GM23338 (cell line): Measurements from ENCODE around the gene PIWIL4. TPM values are rescaled to one million over a fixed set of nuclear protein-coding genes. Genes with fewer than 3 reads are reported as not detected.

Experiments used
- ATAC-seq: fragments of 200-7000 bp; cut with Tn5 transposase; 3 replicates; pipeline ENCODE4 v1.9.1; 2020
- DNase-seq: peaks from one replicate; pipeline ENCODE4 v3.0.0-alpha.2; 2015; ENCODE audit warnings: low spot score
- H2AFZ ChIP-seq: fragments of 200-600 bp; sonication (generic); 2 replicates; pipeline ENCODE4 v1.8.0; 2016; ENCODE audit warnings: antibody characterized with exemption, mild to moderate bottlenecking, moderate library complexity
- H3F3A ChIP-seq: fragments of 200-600 bp; sonication (generic); replicated peaks from 2 replicates; pipeline ENCODE4 v1.8.0; 2017; ENCODE audit warnings: antibody characterized with exemption, mixed run types, low read depth
- H3K27ac ChIP-seq: fragments of 200-600 bp; sonication (generic); 2 replicates; pipeline ENCODE4 v1.6.1; 2016; ENCODE audit warnings: low read depth
- H3K27me3 ChIP-seq: fragments of 200-600 bp; sonication (generic); 2 replicates; pipeline ENCODE4 v1.8.0; 2016; ENCODE audit warnings: mild to moderate bottlenecking, mixed run types, moderate library complexity; ENCODE audit not compliant: insufficient read depth
- H3K36me3 ChIP-seq: fragments of 200-600 bp; sonication (generic); 2 replicates; pipeline ENCODE4 v1.8.0; 2016; ENCODE audit warnings: mild to moderate bottlenecking; ENCODE audit not compliant: insufficient read depth
- H3K4me1 ChIP-seq: fragments of 200-600 bp; sonication (generic); 2 replicates; pipeline ENCODE4 v1.8.0; 2016; ENCODE audit warnings: mild to moderate bottlenecking, moderate library complexity; ENCODE audit not compliant: insufficient read depth
- H3K4me2 ChIP-seq: fragments of 200-600 bp; sonication (generic); 2 replicates; pipeline ENCODE4 v1.7.1; 2017; ENCODE audit warnings: mixed run types
- H3K4me3 ChIP-seq: fragments of 200-600 bp; sonication (generic); 2 replicates; pipeline ENCODE4 v1.6.1; 2016; ENCODE audit warnings: mixed run types
- H3K79me2 ChIP-seq: fragments of 200-600 bp; sonication (generic); replicated peaks from 2 replicates; pipeline ENCODE4 v1.8.0; 2017; ENCODE audit warnings: mild to moderate bottlenecking; ENCODE audit not compliant: insufficient read depth
- H3K9me2 ChIP-seq: fragments of 200-600 bp; sonication (generic); 2 replicates; pipeline ENCODE4 v1.8.0; 2017; ENCODE audit not compliant: insufficient read depth
- H4K20me1 ChIP-seq: fragments of 200-600 bp; sonication (generic); replicated peaks from 2 replicates; pipeline ENCODE4 v1.8.0; 2017; ENCODE audit warnings: mild to moderate bottlenecking; ENCODE audit not compliant: insufficient read depth
- H3K27ac Mint-ChIP-seq: 2 replicates; pipeline ENCODE4 v1.8.0; 2020; ENCODE audit warnings: inconsistent platforms, mild to moderate bottlenecking, moderate library complexity, mixed read lengths
- H3K27me3 Mint-ChIP-seq: 3 replicates; pipeline ENCODE4 v1.8.0; 2022; ENCODE audit warnings: low read depth, mild to moderate bottlenecking, moderate library complexity, mixed read lengths, inconsistent platforms; ENCODE audit not compliant: insufficient read depth, poor library complexity
- H3K36me3 Mint-ChIP-seq: 3 replicates; pipeline ENCODE4 v1.8.0; 2021; ENCODE audit warnings: low read depth, mild to moderate bottlenecking, inconsistent platforms, moderate library complexity, mixed read lengths
- H3K4me1 Mint-ChIP-seq: 3 replicates; pipeline ENCODE4 v1.8.0; 2020; ENCODE audit warnings: mild to moderate bottlenecking, inconsistent platforms, mixed read lengths
- H3K4me3 Mint-ChIP-seq: 3 replicates; pipeline ENCODE4 v1.8.0; 2021; ENCODE audit warnings: moderate library complexity, mild to moderate bottlenecking, inconsistent platforms, mixed read lengths
- H3K9me3 Mint-ChIP-seq: 3 replicates; pipeline ENCODE4 v1.8.0; 2020; ENCODE audit warnings: moderate library complexity, mild to moderate bottlenecking, inconsistent platforms, mixed read lengths
- CREB1 ChIP-seq: fragments of 250-450 bp; sonication (Bioruptor Pico); IDR thresholded peaks from 2 replicates; pipeline ENCODE4 v1.5.0; 2020; ENCODE audit warnings: low read depth, mild to moderate bottlenecking, moderate library complexity
- EZH2 ChIP-seq: fragments of 200-600 bp; sonication (generic); IDR thresholded peaks from one replicate; pipeline ENCODE4 v1.8.0; 2017; ENCODE audit warnings: antibody characterized with exemption, mild to moderate bottlenecking, low read depth; ENCODE audit not compliant: unreplicated experiment
- EZH2phosphoT487 ChIP-seq: fragments of 200-600 bp; sonication (generic); IDR thresholded peaks from one replicate; pipeline ENCODE4 v1.8.1; 2018; ENCODE audit warnings: antibody characterized with exemption; ENCODE audit not compliant: unreplicated experiment
- JUNB ChIP-seq: IDR thresholded peaks from one replicate; pipeline ENCODE4 v1.6.1; 2016; ENCODE audit warnings: antibody characterized with exemption; ENCODE audit not compliant: unreplicated experiment
- NANOG ChIP-seq: IDR thresholded peaks from 2 replicates; pipeline ENCODE4 v1.6.1; 2016; ENCODE audit warnings: antibody characterized with exemption, borderline replicate concordance
- POLR2AphosphoS5 ChIP-seq: IDR thresholded peaks from 2 replicates; pipeline ENCODE4 v1.6.1; 2016; ENCODE audit warnings: antibody characterized with exemption, low read depth
- STAT1 ChIP-seq: IDR thresholded peaks from one replicate; pipeline ENCODE4 v1.6.1; 2016; ENCODE audit warnings: antibody characterized with exemption; ENCODE audit not compliant: unreplicated experiment
- ZNF114 ChIP-seq: fragments of 250-450 bp; sonication (Bioruptor Pico); IDR thresholded peaks from 2 replicates; pipeline ENCODE4 v1.5.0; 2020; ENCODE audit warnings: mild to moderate bottlenecking, moderate library complexity
- ZNF331 ChIP-seq: fragments of 250-450 bp; sonication (Bioruptor Pico); IDR thresholded peaks from 2 replicates; pipeline ENCODE4 v1.5.0; 2020; ENCODE audit warnings: low read depth, mild to moderate bottlenecking, moderate library complexity
- polyA plus RNA-seq: library from polyadenylated mRNA; unstranded; fragments of >200 nt; fragmentation: Nextera tagmentation; extraction: Ambion mirVana; gene quantifications from 2 replicates; pipeline ENCODE4 v1.2.1, GENCODE V29; 2016
- total RNA-seq: library from RNA; depleted of rRNA; stranded (reverse); fragments of >200 nt; shearing (Covaris generic); gene quantifications from 2 replicates; pipeline ENCODE4 v1.2.3, GENCODE V29; 2014
- TF ChIP-seq, protein P1 (sequence below), 2 experiments: fragments of 200-600 bp in 1 of 2; sonication (generic) in 1 of 2; conservative IDR thresholded peaks; 2 replicates each; pipeline versions ENCODE4 v1.5.1 to v1.6.1; 2016 to 2017; ENCODE audit warnings: antibody characterized with exemption in 2 of 2, low read depth in 2 of 2, mild to moderate bottlenecking in 2 of 2, moderate library complexity in 1 of 2
- TF ChIP-seq, protein P2 (sequence below): IDR thresholded peaks from one replicate; pipeline ENCODE4 v1.6.1; 2018; ENCODE audit warnings: antibody characterized with exemption; ENCODE audit not compliant: unreplicated experiment
- TF ChIP-seq, protein P3 (sequence below): IDR thresholded peaks from 2 replicates; pipeline ENCODE4 v1.6.1; 2016; ENCODE audit warnings: antibody characterized with exemption
- TF ChIP-seq, protein P4 (sequence below): fragments of 250-450 bp; sonication (Bioruptor Pico); IDR thresholded peaks from 2 replicates; pipeline ENCODE4 v1.5.0; 2020; ENCODE audit warnings: mild to moderate bottlenecking, moderate library complexity

PIWIL4 gene
- total and polyA plus RNA-seq, 2 experiments from 2014 or later = 0.23 to 0.66 TPM

DNA sequence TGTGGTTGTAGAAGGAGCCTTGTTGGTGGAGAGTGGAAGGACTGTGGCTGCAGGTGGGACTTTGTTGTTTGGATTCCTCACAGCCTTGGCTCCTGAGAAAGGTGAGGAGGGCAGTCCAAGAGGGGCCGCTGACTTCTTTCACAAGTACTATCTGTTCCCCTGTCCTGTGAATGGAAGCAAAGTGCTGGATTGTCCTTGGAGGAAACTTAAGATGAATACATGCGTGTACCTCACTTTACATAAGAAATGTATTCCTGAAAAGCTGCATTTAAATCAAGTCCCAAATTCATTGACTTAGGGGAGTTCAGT lies 21.1 kb upstream of the PIWIL4 start:
- Mint-ChIP-seq H3K27ac (no peak overlapping the region), H3K4me1 (peaks cover 22% of the 10 kb centered on the region)
- H3K4me3 ChIP-seq = peak overlapping the region; percentile 83

More for the DNA sequence above, 21.1 kb upstream of the PIWIL4 start:
- Histone ChIP-seq H4K20me1 (peaks cover 13% of the 10 kb centered on the region), H3K36me3 (no peaks in the 10 kb centered on the region), H3K4me1 (peaks cover 20% of the 10 kb centered on the region), H3K9me2 (no peaks in the 10 kb centered on the region), H3F3A (peaks cover 9% of the 10 kb centered on the region; the same call in 1 of the 2 replicates), H3K27ac (no peak overlapping the region), H2AFZ (no peak overlapping the region), H3K79me2 (peaks cover 5% of the 10 kb centered on the region), H3K4me2 (peak overlapping the region; percentile 95), H3K27me3 (peaks cover 58% of the 10 kb centered on the region)
- H3K4me3 Mint-ChIP-seq = peak overlapping the region; percentile 81
- peaks cover 34% of the 10 kb centered on the region for H3K27me3 Mint-ChIP-seq
- peaks cover 2% of the 10 kb centered on the region; the same call in 2 of the 3 replicates for H3K9me3 Mint-ChIP-seq
- TF ChIP-seq, protein P1, sequence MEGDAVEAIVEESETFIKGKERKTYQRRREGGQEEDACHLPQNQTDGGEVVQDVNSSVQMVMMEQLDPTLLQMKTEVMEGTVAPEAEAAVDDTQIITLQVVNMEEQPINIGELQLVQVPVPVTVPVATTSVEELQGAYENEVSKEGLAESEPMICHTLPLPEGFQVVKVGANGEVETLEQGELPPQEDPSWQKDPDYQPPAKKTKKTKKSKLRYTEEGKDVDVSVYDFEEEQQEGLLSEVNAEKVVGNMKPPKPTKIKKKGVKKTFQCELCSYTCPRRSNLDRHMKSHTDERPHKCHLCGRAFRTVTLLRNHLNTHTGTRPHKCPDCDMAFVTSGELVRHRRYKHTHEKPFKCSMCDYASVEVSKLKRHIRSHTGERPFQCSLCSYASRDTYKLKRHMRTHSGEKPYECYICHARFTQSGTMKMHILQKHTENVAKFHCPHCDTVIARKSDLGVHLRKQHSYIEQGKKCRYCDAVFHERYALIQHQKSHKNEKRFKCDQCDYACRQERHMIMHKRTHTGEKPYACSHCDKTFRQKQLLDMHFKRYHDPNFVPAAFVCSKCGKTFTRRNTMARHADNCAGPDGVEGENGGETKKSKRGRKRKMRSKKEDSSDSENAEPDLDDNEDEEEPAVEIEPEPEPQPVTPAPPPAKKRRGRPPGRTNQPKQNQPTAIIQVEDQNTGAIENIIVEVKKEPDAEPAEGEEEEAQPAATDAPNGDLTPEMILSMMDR (conservative IDR thresholded peaks at IDR 0.05; ENCODE audit: low read depth in 2 of 2) = no peak
- TF ChIP-seq, protein P2, sequence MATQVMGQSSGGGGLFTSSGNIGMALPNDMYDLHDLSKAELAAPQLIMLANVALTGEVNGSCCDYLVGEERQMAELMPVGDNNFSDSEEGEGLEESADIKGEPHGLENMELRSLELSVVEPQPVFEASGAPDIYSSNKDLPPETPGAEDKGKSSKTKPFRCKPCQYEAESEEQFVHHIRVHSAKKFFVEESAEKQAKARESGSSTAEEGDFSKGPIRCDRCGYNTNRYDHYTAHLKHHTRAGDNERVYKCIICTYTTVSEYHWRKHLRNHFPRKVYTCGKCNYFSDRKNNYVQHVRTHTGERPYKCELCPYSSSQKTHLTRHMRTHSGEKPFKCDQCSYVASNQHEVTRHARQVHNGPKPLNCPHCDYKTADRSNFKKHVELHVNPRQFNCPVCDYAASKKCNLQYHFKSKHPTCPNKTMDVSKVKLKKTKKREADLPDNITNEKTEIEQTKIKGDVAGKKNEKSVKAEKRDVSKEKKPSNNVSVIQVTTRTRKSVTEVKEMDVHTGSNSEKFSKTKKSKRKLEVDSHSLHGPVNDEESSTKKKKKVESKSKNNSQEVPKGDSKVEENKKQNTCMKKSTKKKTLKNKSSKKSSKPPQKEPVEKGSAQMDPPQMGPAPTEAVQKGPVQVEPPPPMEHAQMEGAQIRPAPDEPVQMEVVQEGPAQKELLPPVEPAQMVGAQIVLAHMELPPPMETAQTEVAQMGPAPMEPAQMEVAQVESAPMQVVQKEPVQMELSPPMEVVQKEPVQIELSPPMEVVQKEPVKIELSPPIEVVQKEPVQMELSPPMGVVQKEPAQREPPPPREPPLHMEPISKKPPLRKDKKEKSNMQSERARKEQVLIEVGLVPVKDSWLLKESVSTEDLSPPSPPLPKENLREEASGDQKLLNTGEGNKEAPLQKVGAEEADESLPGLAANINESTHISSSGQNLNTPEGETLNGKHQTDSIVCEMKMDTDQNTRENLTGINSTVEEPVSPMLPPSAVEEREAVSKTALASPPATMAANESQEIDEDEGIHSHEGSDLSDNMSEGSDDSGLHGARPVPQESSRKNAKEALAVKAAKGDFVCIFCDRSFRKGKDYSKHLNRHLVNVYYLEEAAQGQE = no peak
- no peak for TF ChIP-seq NANOG
- TF ChIP-seq, protein P3, sequence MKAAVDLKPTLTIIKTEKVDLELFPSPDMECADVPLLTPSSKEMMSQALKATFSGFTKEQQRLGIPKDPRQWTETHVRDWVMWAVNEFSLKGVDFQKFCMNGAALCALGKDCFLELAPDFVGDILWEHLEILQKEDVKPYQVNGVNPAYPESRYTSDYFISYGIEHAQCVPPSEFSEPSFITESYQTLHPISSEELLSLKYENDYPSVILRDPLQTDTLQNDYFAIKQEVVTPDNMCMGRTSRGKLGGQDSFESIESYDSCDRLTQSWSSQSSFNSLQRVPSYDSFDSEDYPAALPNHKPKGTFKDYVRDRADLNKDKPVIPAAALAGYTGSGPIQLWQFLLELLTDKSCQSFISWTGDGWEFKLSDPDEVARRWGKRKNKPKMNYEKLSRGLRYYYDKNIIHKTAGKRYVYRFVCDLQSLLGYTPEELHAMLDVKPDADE = no peak
- no peak for TF ChIP-seq JUNB
- no peak for TF ChIP-seq STAT1
- TF ChIP-seq, protein P4, sequence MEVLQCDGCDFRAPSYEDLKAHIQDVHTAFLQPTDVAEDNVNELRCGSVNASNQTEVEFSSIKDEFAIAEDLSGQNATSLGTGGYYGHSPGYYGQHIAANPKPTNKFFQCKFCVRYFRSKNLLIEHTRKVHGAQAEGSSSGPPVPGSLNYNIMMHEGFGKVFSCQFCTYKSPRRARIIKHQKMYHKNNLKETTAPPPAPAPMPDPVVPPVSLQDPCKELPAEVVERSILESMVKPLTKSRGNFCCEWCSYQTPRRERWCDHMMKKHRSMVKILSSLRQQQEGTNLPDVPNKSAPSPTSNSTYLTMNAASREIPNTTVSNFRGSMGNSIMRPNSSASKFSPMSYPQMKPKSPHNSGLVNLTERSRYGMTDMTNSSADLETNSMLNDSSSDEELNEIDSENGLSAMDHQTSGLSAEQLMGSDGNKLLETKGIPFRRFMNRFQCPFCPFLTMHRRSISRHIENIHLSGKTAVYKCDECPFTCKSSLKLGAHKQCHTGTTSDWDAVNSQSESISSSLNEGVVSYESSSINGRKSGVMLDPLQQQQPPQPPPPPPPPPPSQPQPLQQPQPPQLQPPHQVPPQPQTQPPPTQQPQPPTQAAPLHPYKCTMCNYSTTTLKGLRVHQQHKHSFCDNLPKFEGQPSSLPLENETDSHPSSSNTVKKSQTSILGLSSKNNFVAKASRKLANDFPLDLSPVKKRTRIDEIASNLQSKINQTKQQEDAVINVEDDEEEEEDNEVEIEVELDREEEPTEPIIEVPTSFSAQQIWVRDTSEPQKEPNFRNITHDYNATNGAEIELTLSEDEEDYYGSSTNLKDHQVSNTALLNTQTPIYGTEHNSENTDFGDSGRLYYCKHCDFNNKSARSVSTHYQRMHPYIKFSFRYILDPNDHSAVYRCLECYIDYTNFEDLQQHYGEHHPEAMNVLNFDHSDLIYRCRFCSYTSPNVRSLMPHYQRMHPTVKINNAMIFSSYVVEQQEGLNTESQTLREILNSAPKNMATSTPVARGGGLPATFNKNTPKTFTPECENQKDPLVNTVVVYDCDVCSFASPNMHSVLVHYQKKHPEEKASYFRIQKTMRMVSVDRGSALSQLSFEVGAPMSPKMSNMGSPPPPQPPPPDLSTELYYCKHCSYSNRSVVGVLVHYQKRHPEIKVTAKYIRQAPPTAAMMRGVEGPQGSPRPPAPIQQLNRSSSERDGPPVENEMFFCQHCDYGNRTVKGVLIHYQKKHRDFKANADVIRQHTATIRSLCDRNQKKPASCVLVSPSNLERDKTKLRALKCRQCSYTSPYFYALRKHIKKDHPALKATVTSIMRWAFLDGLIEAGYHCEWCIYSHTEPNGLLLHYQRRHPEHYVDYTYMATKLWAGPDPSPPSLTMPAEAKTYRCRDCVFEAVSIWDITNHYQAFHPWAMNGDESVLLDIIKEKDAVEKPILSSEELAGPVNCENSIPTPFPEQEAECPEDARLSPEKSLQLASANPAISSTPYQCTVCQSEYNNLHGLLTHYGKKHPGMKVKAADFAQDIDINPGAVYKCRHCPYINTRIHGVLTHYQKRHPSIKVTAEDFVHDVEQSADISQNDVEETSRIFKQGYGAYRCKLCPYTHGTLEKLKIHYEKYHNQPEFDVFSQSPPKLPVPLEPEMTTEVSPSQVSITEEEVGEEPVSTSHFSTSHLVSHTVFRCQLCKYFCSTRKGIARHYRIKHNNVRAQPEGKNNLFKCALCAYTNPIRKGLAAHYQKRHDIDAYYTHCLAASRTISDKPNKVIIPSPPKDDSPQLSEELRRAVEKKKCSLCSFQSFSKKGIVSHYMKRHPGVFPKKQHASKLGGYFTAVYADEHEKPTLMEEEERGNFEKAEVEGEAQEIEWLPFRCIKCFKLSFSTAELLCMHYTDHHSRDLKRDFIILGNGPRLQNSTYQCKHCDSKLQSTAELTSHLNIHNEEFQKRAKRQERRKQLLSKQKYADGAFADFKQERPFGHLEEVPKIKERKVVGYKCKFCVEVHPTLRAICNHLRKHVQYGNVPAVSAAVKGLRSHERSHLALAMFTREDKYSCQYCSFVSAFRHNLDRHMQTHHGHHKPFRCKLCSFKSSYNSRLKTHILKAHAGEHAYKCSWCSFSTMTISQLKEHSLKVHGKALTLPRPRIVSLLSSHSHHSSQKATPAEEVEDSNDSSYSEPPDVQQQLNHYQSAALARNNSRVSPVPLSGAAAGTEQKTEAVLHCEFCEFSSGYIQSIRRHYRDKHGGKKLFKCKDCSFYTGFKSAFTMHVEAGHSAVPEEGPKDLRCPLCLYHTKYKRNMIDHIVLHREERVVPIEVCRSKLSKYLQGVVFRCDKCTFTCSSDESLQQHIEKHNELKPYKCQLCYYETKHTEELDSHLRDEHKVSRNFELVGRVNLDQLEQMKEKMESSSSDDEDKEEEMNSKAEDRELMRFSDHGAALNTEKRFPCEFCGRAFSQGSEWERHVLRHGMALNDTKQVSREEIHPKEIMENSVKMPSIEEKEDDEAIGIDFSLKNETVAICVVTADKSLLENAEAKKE (CRISPR knock-in tag) = no peak
- TF ChIP-seq POLR2AphosphoS5 = no peak
- no peak for TF ChIP-seq EZH2phosphoT487
- TF ChIP-seq CREB1 (CRISPR knock-in tag) = no peak
- no peak for TF ChIP-seq ZNF331 (CRISPR knock-in tag)
- no peak for TF ChIP-seq EZH2
- TF ChIP-seq ZNF114 = no peak
- DNase-seq = peak; percentile 24
- H3K36me3 Mint-ChIP-seq = no peaks in the 10 kb centered on the region
- ATAC-seq = no peak
